ENCODE data around the gene PSMC5. TPM values are rescaled to one million over a fixed set of nuclear protein-coding genes. Genes with fewer than 3 reads are reported as not detected.

Gene PSMC5
- total RNA-seq, 4 donors from 2014 or later: 55.0 to 87.9 (median 80.7) TPM

GRCh38 chr17:63820963-63821561, 6.2 kb upstream of the PSMC5 start:
- TF ChIP-seq CTCF (IDR thresholded peaks at IDR 0.05) (no peak), POLR2A (IDR thresholded peaks at IDR 0.05) (no peak)
- 85 to 86% methylated on average over 10 of the region's 10 CpGs for WGBS, 2 donors
- Histone ChIP-seq H3K36me3 (peaks cover 45 to 99% (median 82%) of the 10 kb centered on the region in 3 donors), H3K4me1 (peaks cover 2 to 15% (median 5%) of the 10 kb centered on the region in 3 donors), H3K4me3 (no peak overlapping the region), H3K27me3 (no peaks in the 10 kb centered on the region), H3K9me3 (no peaks in the 10 kb centered on the region), H3K27ac (no peak overlapping the region)
- intact Hi-C loops (cut with DNase I): no loop called here
- no peak for DNase-seq

- DNase-seq: no peak
- intact Hi-C loops (cut with DNase I): no loop called here
- H3K9me3 ChIP-seq: no peaks in the 10 kb centered on the region
- no peak overlapping the region for H3K27ac ChIP-seq
- H3K4me1 ChIP-seq: peaks cover 7 to 20% (median 7%) of the 10 kb centered on the region in 3 donors
- no peaks in the 10 kb centered on the region for H3K27me3 ChIP-seq
- TF ChIP-seq CTCF (IDR thresholded peaks at IDR 0.05): no peak
- no peak for TF ChIP-seq POLR2A (IDR thresholded peaks at IDR 0.05)
- no peak overlapping the region for H3K4me3 ChIP-seq
- peaks cover 44 to 92% (median 75%) of the 10 kb centered on the region in 3 donors for H3K36me3 ChIP-seq
- WGBS, 2 donors: 81 to 89% methylated on average over 6 of the region's 6 CpGs
These were observed 5.4 kb upstream of the PSMC5 start for GRCh38 chr17:63821804-63822203.

GRCh38 chr17:63822537-63822936, 4.7 kb upstream of the PSMC5 start:
- no peak for TF ChIP-seq POLR2A (IDR thresholded peaks at IDR 0.05)
- TF ChIP-seq CTCF (IDR thresholded peaks at IDR 0.05): no peak
- Histone ChIP-seq H3K27me3 (no peaks in the 10 kb centered on the region), H3K36me3 (peaks cover 44 to 84% (median 69%) of the 10 kb centered on the region in 3 donors), H3K4me3 (no peak overlapping the region), H3K4me1 (peaks cover 7 to 20% (median 7%) of the 10 kb centered on the region in 3 donors), H3K9me3 (no peaks in the 10 kb centered on the region), H3K27ac (no peak overlapping the region)
- intact Hi-C loops (cut with DNase I): no loop called here
- DNase-seq: no peak

GRCh38 chr17:63823659-63824331, 3.4 kb upstream of the PSMC5 start:
- no peak overlapping the region for H3K4me3 ChIP-seq
- peaks cover 36 to 73% (median 56%) of the 10 kb centered on the region in 3 donors for H3K36me3 ChIP-seq
- H3K27ac ChIP-seq: no peak overlapping the region
- TF ChIP-seq CTCF (IDR thresholded peaks at IDR 0.05): no peak
- no peak for TF ChIP-seq POLR2A (IDR thresholded peaks at IDR 0.05)
- 90 to 94% methylated on average over 13 of the region's 13 CpGs for WGBS, 2 donors
- no peaks in the 10 kb centered on the region for H3K27me3 ChIP-seq
- DNase-seq: no peak
- intact Hi-C loops (cut with DNase I): no loop called here
- H3K9me3 ChIP-seq: no peaks in the 10 kb centered on the region
- H3K4me1 ChIP-seq: peaks cover 12 to 29% (median 16%) of the 10 kb centered on the region in 3 donors

GRCh38 chr17:63824362-63824761, 2.9 kb upstream of the PSMC5 start:
- Histone ChIP-seq H3K4me1 (peaks cover 18 to 35% (median 22%) of the 10 kb centered on the region in 3 donors), H3K27ac (no peak overlapping the region), H3K36me3 (peaks cover 34 to 73% (median 57%) of the 10 kb centered on the region in 3 donors), H3K27me3 (no peaks in the 10 kb centered on the region), H3K9me3 (no peaks in the 10 kb centered on the region), H3K4me3 (no peak overlapping the region)
- WGBS, 2 donors: 92 to 93% methylated on average over 8 to 9 of the region's 9 CpGs
- intact Hi-C loops (cut with DNase I): no loop called here
- TF ChIP-seq CTCF (IDR thresholded peaks at IDR 0.05) (no peak), POLR2A (IDR thresholded peaks at IDR 0.05) (no peak)
- DNase-seq: no peak
